DOHH2 (cell line): ENCODE data around the gene RANBP10.

Experiments used
- EZH2phosphoT487 ChIP-seq: fragments of 200-600 bp; sonication (generic); IDR thresholded peaks from 2 replicates; pipeline ENCODE4 v1.6.1; 2017; ENCODE audit warnings: borderline replicate concordance, mild to moderate bottlenecking, antibody characterized with exemption, low read length, moderate library complexity, mixed read lengths
- TF ChIP-seq, protein P1 (sequence below): fragments of 200-600 bp; sonication (generic); IDR thresholded peaks from one replicate; pipeline ENCODE4 v1.5.1; 2014; ENCODE audit warnings: antibody characterized with exemption, mild to moderate bottlenecking, low read depth, low read length; ENCODE audit not compliant: poor library complexity, severe bottlenecking

DNA sequence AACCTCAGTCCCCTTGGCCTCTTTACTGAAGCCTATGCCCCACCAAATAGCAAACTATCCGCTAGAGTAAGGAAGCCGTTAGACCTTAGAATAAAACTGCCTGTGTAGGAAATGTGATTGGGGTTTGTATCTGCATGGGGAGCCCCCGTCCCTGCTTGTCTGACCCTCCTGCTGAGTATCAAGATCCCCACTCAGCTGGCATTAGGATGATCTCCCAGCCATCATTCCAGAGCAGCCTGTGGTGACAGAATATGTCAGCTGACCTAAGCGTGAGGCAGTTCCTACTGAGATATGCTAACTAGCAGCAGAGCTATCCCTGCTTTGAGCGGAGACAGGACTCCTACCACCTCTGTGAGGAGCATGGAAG is 86.6 kb downstream of the RANBP10 start:
- TF ChIP-seq, protein P1, sequence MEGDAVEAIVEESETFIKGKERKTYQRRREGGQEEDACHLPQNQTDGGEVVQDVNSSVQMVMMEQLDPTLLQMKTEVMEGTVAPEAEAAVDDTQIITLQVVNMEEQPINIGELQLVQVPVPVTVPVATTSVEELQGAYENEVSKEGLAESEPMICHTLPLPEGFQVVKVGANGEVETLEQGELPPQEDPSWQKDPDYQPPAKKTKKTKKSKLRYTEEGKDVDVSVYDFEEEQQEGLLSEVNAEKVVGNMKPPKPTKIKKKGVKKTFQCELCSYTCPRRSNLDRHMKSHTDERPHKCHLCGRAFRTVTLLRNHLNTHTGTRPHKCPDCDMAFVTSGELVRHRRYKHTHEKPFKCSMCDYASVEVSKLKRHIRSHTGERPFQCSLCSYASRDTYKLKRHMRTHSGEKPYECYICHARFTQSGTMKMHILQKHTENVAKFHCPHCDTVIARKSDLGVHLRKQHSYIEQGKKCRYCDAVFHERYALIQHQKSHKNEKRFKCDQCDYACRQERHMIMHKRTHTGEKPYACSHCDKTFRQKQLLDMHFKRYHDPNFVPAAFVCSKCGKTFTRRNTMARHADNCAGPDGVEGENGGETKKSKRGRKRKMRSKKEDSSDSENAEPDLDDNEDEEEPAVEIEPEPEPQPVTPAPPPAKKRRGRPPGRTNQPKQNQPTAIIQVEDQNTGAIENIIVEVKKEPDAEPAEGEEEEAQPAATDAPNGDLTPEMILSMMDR: no peak
- TF ChIP-seq EZH2phosphoT487: no peak
